ENCODE results near the gene AWAT1.

AWAT1 gene

DNA sequence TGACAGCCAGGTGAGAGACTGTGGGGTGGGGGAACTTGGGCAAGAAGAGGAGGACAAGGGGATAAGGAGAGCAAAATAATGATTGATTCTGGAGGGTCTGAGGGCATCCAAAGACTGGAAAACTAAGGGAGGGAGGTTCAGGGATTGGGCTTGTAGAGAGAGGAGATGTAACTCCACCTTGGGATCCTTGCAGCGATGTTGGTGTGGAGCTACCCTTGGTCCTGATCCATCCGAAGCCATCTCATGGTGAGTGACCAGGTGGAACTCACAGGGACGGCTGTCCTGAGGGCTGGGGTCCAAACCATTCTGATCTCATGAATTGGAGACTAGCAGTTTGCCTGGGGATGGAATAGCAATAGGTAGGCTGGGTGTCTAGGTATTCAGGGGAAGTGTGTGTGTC, 46.1 kb downstream of the AWAT1 start:
- H3K4me3 ChIP-seq (ENCODE audit: control insufficient read depth, low read depth, low read length) = no peak overlapping the region
- DNase-seq (ENCODE audit: low read depth) = no peak
- TF ChIP-seq, protein P1, sequence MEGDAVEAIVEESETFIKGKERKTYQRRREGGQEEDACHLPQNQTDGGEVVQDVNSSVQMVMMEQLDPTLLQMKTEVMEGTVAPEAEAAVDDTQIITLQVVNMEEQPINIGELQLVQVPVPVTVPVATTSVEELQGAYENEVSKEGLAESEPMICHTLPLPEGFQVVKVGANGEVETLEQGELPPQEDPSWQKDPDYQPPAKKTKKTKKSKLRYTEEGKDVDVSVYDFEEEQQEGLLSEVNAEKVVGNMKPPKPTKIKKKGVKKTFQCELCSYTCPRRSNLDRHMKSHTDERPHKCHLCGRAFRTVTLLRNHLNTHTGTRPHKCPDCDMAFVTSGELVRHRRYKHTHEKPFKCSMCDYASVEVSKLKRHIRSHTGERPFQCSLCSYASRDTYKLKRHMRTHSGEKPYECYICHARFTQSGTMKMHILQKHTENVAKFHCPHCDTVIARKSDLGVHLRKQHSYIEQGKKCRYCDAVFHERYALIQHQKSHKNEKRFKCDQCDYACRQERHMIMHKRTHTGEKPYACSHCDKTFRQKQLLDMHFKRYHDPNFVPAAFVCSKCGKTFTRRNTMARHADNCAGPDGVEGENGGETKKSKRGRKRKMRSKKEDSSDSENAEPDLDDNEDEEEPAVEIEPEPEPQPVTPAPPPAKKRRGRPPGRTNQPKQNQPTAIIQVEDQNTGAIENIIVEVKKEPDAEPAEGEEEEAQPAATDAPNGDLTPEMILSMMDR (IDR thresholded peaks at IDR 0.05; ENCODE audit: control insufficient read depth, insufficient read depth, low read depth, low read length, missing control alignments) = no peak

DNA sequence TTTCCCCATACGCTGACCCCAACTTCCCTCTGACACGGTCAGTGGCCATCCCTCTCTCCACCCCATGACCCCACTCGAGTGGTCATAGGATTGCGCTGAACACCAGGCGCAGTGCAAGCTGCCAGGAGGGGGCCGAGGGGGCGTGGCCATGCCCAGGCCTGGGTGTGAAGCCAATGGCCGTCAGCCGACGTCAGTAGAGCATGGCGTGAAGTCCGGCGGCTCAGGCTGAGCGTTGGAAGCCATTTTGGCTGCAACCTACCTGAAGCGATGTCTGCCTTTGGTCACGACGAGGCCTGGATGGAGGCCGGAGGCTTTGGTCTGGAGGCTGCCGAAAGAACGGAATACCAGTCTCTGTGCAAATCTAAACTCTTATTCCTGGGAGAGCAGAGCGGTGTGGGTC, 47.5 kb downstream of the AWAT1 start, which contains the start of gene RAB41:
Gene RAB41 (plus strand): TSS at position 222 of the 400 bp plus-strand sequence. CDS start 46 bp downstream, at position 268.
- TF ChIP-seq, protein P1 (IDR thresholded peaks at IDR 0.05; ENCODE audit: control insufficient read depth, insufficient read depth, low read depth, low read length, missing control alignments) = no peak
- no peak within 1 kb of the TSS for H3K4me3 ChIP-seq (ENCODE audit: control insufficient read depth, low read depth, low read length)
- no peak for DNase-seq (ENCODE audit: low read depth)

DNA sequence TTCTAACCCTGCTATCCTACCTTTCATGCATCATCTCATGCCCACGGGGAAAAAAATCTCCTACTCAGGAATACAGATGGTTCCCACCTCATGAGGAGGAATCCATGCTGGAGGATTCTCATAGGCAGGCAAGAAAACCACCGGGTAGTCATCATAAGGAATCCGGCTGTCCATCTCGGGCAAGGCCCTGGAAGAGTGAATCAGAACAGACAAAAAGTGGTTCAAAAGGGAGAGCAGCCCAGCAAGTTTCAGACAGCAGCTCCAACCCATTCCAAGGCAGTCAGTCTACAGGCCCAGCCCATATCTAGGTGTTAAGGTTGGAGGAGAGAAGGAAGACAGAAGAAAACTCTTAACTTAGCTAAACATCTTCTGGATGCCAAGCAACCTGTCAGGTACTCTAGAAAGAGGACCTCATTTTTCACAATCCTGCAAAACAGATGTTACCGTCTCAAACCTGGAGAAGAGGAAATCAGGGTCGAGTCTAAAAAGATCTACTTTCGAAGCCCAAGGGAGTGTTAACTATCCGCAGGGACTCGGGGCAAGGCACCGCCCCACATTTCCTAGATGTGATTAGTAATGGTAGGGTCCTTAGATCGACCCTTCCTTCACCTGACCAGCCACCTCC, 54.8 kb downstream of the AWAT1 start:
- no peak for DNase-seq (ENCODE audit: low read depth)
- peak overlapping the region; percentile 72 for H3K4me3 ChIP-seq (ENCODE audit: control insufficient read depth, low read depth, low read length)

More for the DNA sequence above, 54.8 kb downstream of the AWAT1 start:
- TF ChIP-seq, protein P1 (IDR thresholded peaks at IDR 0.05; ENCODE audit: control insufficient read depth, insufficient read depth, low read depth, low read length, missing control alignments) = no peak
